Endothelial cell of umbilical vein (primary cell): ENCODE data around the gene SBK3. TPM values are rescaled to one million over a fixed set of nuclear protein-coding genes. Genes with fewer than 3 reads are reported as not detected.

Experiments used
- BruUV-seq: library from RNA; stranded (reverse); fragments of 400-500 nt; replicated peaks from 2 replicates; lab custom pipeline; 2021; lab: Mats Ljungman, UMichigan
- CTCF ChIA-PET: fragments of 300-600, 350-600 bp; sonication (Branson Sonifier 250); formaldehyde crosslinking; loops from one replicate; lab custom pipeline; 2021; ENCODE audit warnings: antibody characterized with exemption, inconsistent platforms; lab: Charles Lee
- POLR2A ChIA-PET: fragments of 300-600, 350-600 bp; sonication (Branson Sonifier 250); formaldehyde crosslinking; loops from one replicate; lab custom pipeline; 2021; ENCODE audit warnings: antibody characterized with exemption, inconsistent platforms; lab: Charles Lee
- DNase-seq: peaks from one replicate; pipeline ENCODE4 v3.0.0-alpha.2; 2011; ENCODE audit warnings: low read depth, low spot score
- FAIRE-seq: peaks from 2 replicates; lab custom pipeline; 2011; peaks lifted over from hg19 to GRCh38; lab: Jason Lieb, UNC
- H2AFZ ChIP-seq: 2 replicates; pipeline ENCODE4 v1.6.0; 2012; ENCODE audit warnings: low read depth, low read length, control low read depth, inconsistent platforms
- H3K27ac ChIP-seq: 2 replicates; pipeline ENCODE4 v1.5.1; 2011; ENCODE audit warnings: low read depth, mild to moderate bottlenecking, control low read depth, low read length, moderate library complexity; ENCODE audit not compliant: insufficient read depth
- H3K27me3 ChIP-seq, 2 experiments: 2 replicates each; pipeline versions ENCODE4 v1.6.0 to v1.6.1; 2011; ENCODE audit warnings: low read length in 2 of 2, mixed read lengths in 1 of 2; ENCODE audit not compliant: control insufficient read depth in 2 of 2, insufficient read depth in 2 of 2
- H3K36me3 ChIP-seq, 2 experiments: 2 replicates in 1 of 2; 3 replicates in 1 of 2; pipeline ENCODE4 v1.5.1; 2011; ENCODE audit warnings: low read length in 2 of 2, mild to moderate bottlenecking in 1 of 2, moderate library complexity in 1 of 2; ENCODE audit not compliant: control insufficient read depth in 2 of 2, insufficient read depth in 2 of 2; ENCODE audit errors: extremely low read depth in 1 of 2
- H3K4me1 ChIP-seq: 3 replicates; pipeline ENCODE4 v1.5.1; 2011; ENCODE audit warnings: mild to moderate bottlenecking, low read length; ENCODE audit not compliant: control insufficient read depth, insufficient read depth; ENCODE audit errors: extremely low read depth
- H3K4me2 ChIP-seq: 2 replicates; pipeline ENCODE4 v1.6.1; 2011; ENCODE audit warnings: low read length, control low read depth, mixed read lengths; ENCODE audit not compliant: insufficient read depth
- H3K4me3 ChIP-seq, 3 experiments: fragments of 200-600 bp in 1 of 3; sonication (generic), shearing (Covaris generic) in 1 of 3; replicated peaks in 1 of 3; 2 replicates each; pipeline ENCODE4 v1.5.1; 2011 to 2016; ENCODE audit warnings: control low read depth in 3 of 3, low read length in 3 of 3, mild to moderate bottlenecking in 2 of 3, inconsistent platforms in 1 of 3, low read depth in 1 of 3, moderate library complexity in 1 of 3; ENCODE audit not compliant: insufficient read depth in 1 of 3
- H3K79me2 ChIP-seq: 2 replicates; pipeline ENCODE4 v1.6.0; 2012; ENCODE audit warnings: low read length, inconsistent platforms; ENCODE audit not compliant: control insufficient read depth, insufficient read depth
- H3K9ac ChIP-seq: replicated peaks from 2 replicates; pipeline ENCODE3; 2011; ENCODE audit warnings: low read length, control low read depth; ENCODE audit not compliant: insufficient read depth; ENCODE audit errors: extremely low read depth
- H3K9me1 ChIP-seq: replicated peaks from 3 replicates; pipeline ENCODE4 v1.6.0; 2011; ENCODE audit warnings: mild to moderate bottlenecking, low read length; ENCODE audit not compliant: control insufficient read depth, insufficient read depth; ENCODE audit errors: extremely low read depth
- H3K9me3 ChIP-seq: replicated peaks from 2 replicates; pipeline ENCODE4 v1.5.1; 2012; ENCODE audit warnings: low read length, inconsistent platforms; ENCODE audit not compliant: control insufficient read depth, insufficient read depth
- H4K20me1 ChIP-seq: replicated peaks from 2 replicates; pipeline ENCODE3; 2011; ENCODE audit warnings: mild to moderate bottlenecking, low read length; ENCODE audit not compliant: control insufficient read depth, insufficient read depth; ENCODE audit errors: extremely low read depth
- CTCF ChIP-seq, 2 donors: IDR thresholded peaks; 1 replicate in 1 of 2; 2 replicates in 1 of 2; pipeline ENCODE4 v1.5.1; 2011; ENCODE audit warnings: low read length in 2 of 2, mild to moderate bottlenecking in 2 of 2, moderate library complexity in 2 of 2, control low read depth in 1 of 2, inconsistent platforms in 1 of 2, low read depth in 1 of 2; ENCODE audit not compliant: insufficient read depth in 1 of 2; ENCODE audit errors: extremely low read depth in 1 of 2
- FOS ChIP-seq: IDR thresholded peaks from 2 replicates; pipeline ENCODE4 v1.6.1; 2011; ENCODE audit warnings: mild to moderate bottlenecking, low read length, moderate library complexity, borderline replicate concordance; ENCODE audit not compliant: insufficient read depth
- GATA2 ChIP-seq: IDR thresholded peaks from 2 replicates; pipeline ENCODE4 v1.7.0; 2011; ENCODE audit warnings: low read depth, mild to moderate bottlenecking, moderate library complexity, mixed read lengths, low read length; ENCODE audit not compliant: insufficient read length, insufficient read depth
- JUN ChIP-seq: IDR thresholded peaks from 2 replicates; pipeline ENCODE4 v1.6.1; 2011; ENCODE audit warnings: borderline replicate concordance, low read depth; ENCODE audit not compliant: insufficient read length, insufficient read depth
- MYC ChIP-seq: IDR thresholded peaks from one replicate; pipeline ENCODE4 v1.6.1; 2011; ENCODE audit warnings: mild to moderate bottlenecking, low read depth, low read length
- POLR2A ChIP-seq: IDR thresholded peaks from 2 replicates; pipeline ENCODE4 v1.6.1; 2012; ENCODE audit warnings: low read depth, mild to moderate bottlenecking, control low read depth, low read length
- POLR2AphosphoS5 ChIP-seq: IDR thresholded peaks from 2 replicates; pipeline ENCODE4 v1.6.1; 2012; ENCODE audit warnings: low read depth, mild to moderate bottlenecking, control low read depth, low read length, moderate library complexity; ENCODE audit not compliant: insufficient read depth
- dilution Hi-C: fragments of 300-500 bp; cut with MboI; formaldehyde crosslinking; loops from one replicate; pipeline ENCODE4 v1.15.0; 2019; ENCODE audit warnings: low sequenced_read_pairs; ENCODE audit not compliant: extremely low pct_ligation_motif_present
- intact Hi-C: fragments of 100-400 bp; cut with micrococcal nuclease; formaldehyde crosslinking; loops from one replicate; pipeline ENCODE4 v1.10.0; 2022
- polyA plus RNA-seq, 4 experiments: library from polyadenylated mRNA; depleted of rRNA in 3 of 4; stranded (reverse) in 3 of 4; unstranded in 1 of 4; fragments of >200 nt; gene quantifications; 2 replicates each; pipeline versions ENCODE4 v1.2.1 to v1.2.3, GENCODE V29; 2011 to 2012; ENCODE audit warnings: missing spikeins in 1 of 4
- total RNA-seq: library from RNA; stranded (reverse); gene quantifications from 2 replicates; pipeline ENCODE4 v1.2.3, GENCODE V29; 2021
- TF ChIP-seq, protein P1 (sequence below): IDR thresholded peaks from 2 replicates; pipeline ENCODE4 v1.6.1; 2011; ENCODE audit not compliant: insufficient read depth, insufficient read length

Gene SBK3
- total and polyA plus RNA-seq, 2 donors (not counting 3 experiments of a cell fraction or from before 2014, with no cell fraction given) = 0.18 to 0.62 TPM

DNA sequence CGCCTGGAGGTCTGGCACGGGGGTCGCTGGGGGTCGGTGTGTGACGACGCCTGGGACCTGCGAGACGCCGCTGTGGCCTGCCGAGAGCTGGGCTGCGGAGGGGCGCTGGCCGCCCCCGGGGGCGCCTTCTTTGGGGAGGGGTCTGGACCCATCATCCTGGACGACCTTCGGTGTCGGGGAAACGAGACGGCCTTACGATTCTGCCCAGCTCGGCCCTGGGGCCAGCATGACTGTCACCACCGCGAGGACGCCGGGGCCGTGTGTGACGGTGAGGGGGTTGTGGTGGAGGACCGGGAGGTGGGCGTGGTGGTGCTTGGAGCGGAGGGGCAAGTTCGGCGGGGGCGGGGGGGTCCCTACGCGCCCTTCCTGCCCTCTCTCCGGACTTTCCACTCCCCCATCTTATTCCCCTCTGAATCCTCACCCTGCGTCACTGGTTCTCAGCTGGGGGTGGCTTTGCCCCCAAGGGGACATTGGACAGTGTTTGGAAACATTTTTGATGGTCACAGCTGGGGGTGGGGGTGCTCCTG is 51.6 kb downstream of the SBK3 start:
- H3K9me3 ChIP-seq = no peaks in the 10 kb centered on the region
- ChIA-PET CTCF (interaction anchor here (0.6 to 5.5 kb wide), 3 partner anchors 10 to 89 kb away, joined by 3 to 38 read pairs (median 17); no protein-coding TSS in a partner anchor), POLR2A (interaction anchor here (0.5 to 0.6 kb wide), 2 partner anchors 13 to 182 kb away, joined by 3 to 7 read pairs; no protein-coding TSS in a partner anchor)
- no peak overlapping the region for H3K4me2 ChIP-seq
- no peaks in the 10 kb centered on the region for H3K27me3 ChIP-seq
- no peak for TF ChIP-seq FOS
- TF ChIP-seq CTCF (IDR thresholded peaks at IDR 0.05; ENCODE audit: extremely low read depth in 1 of 2, insufficient read depth in 1 of 2, low read depth in 1 of 2, low read length in 2 of 2) = no peak
- no peak for TF ChIP-seq GATA2
- TF ChIP-seq POLR2AphosphoS5 = no peak
- no peak for TF ChIP-seq JUN
- no peak for TF ChIP-seq POLR2A
- no peak for TF ChIP-seq MYC
- TF ChIP-seq, protein P1, sequence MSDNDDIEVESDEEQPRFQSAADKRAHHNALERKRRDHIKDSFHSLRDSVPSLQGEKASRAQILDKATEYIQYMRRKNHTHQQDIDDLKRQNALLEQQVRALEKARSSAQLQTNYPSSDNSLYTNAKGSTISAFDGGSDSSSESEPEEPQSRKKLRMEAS = no peak
- intact Hi-C loops = no loop called here
- H3K4me1 ChIP-seq = no peaks in the 10 kb centered on the region
- H3K27ac ChIP-seq = no peak overlapping the region
- no peak overlapping the region for H3K4me3 ChIP-seq
- peak overlapping the region; percentile 40 for H2AFZ ChIP-seq
- no peak for DNase-seq
- no peaks in the 10 kb centered on the region for H3K9me1 ChIP-seq
- dilution Hi-C loops = no loop called here
- no peaks in the 10 kb centered on the region for H4K20me1 ChIP-seq
- no peak for FAIRE-seq
- H3K79me2 ChIP-seq = no peaks in the 10 kb centered on the region
- H3K36me3 ChIP-seq = no peaks in the 10 kb centered on the region
- BruUV-seq = no TSS peak
- H3K9ac ChIP-seq = no peak overlapping the region
